Measurements from ENCODE around the gene APOOL. TPM values are rescaled to one million over a fixed set of nuclear protein-coding genes. Genes with fewer than 3 reads are reported as not detected.

Gene APOOL
- polyA plus RNA-seq, 2 donors: 3.3 to 5.7 TPM

GRCh38 chrX:85018471-85018870 is 14.8 kb downstream of the APOOL start:
- no peak overlapping the region for H3K4me3 ChIP-seq (ENCODE audit: low read depth in 1 of 2, low read length in 2 of 2)
- no peaks in the 10 kb centered on the region for H3K4me1 ChIP-seq (ENCODE audit: control insufficient read depth in 2 of 2, insufficient read depth in 2 of 2, low read length in 1 of 2)
- H3K9me3 ChIP-seq (ENCODE audit: control insufficient read depth in 2 of 2, insufficient read depth in 1 of 2, low read depth in 1 of 2, low read length in 1 of 2): no peaks in the 10 kb centered on the region
- 94 to 100% methylated on average over 1 of the region's 1 CpG for WGBS, 2 donors
- H3K27me3 ChIP-seq (ENCODE audit: control insufficient read depth in 1 of 2, insufficient read depth in 2 of 2, low read length in 2 of 2): no peaks in the 10 kb centered on the region
- no peak overlapping the region for H3K27ac ChIP-seq (ENCODE audit: low read depth in 2 of 2, low read length in 1 of 2)
- H3K36me3 ChIP-seq (ENCODE audit: control insufficient read depth in 2 of 2, insufficient read depth in 2 of 2, low read length in 1 of 2): peaks cover 0 to 3% of the 10 kb centered on the region in 2 donors

DNA sequence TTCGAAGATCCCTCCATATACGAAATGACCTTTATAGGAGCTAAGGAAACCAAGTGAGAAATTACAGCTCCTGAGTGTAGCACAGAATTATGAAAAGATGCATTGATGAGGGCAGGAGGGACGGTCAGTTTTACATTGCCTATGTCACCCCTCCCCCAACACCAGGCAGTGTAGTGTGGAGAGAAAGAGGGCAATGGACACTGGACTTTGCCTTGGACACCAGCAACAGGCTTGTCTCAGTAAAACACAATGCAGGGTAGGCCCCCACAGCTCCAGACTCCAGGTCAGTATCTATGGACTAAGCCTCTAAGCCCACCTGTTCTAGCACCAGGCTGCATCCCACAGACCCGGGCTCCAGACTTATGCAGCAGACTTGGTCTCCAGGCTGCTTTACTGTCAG is 16.5 kb downstream of the APOOL start:
- Histone ChIP-seq H3K36me3 (ENCODE audit: control insufficient read depth in 2 of 2, insufficient read depth in 2 of 2, low read length in 1 of 2) (peaks cover 0 to 3% of the 10 kb centered on the region in 2 donors), H3K4me3 (ENCODE audit: low read depth in 1 of 2, low read length in 2 of 2) (no peak overlapping the region), H3K9me3 (ENCODE audit: control insufficient read depth in 2 of 2, insufficient read depth in 1 of 2, low read depth in 1 of 2, low read length in 1 of 2) (no peaks in the 10 kb centered on the region), H3K27ac (ENCODE audit: low read depth in 2 of 2, low read length in 1 of 2) (no peak overlapping the region), H3K27me3 (ENCODE audit: control insufficient read depth in 1 of 2, insufficient read depth in 2 of 2, low read length in 2 of 2) (no peaks in the 10 kb centered on the region), H3K4me1 (ENCODE audit: control insufficient read depth in 2 of 2, insufficient read depth in 2 of 2, low read length in 1 of 2) (no peaks in the 10 kb centered on the region)
- WGBS, 2 donors: 91 to 100% methylated on average over 4 of the region's 4 CpGs

GRCh38 chrX:85024044-85024443 is 20.4 kb downstream of the APOOL start:
- no peak overlapping the region for H3K27ac ChIP-seq (ENCODE audit: low read depth in 2 of 2, low read length in 1 of 2)
- no peaks in the 10 kb centered on the region for H3K27me3 ChIP-seq (ENCODE audit: control insufficient read depth in 1 of 2, insufficient read depth in 2 of 2, low read length in 2 of 2)
- H3K4me3 ChIP-seq (ENCODE audit: low read depth in 1 of 2, low read length in 2 of 2): no peak overlapping the region
- H3K4me1 ChIP-seq (ENCODE audit: control insufficient read depth in 2 of 2, insufficient read depth in 2 of 2, low read length in 1 of 2): no peaks in the 10 kb centered on the region
- H3K9me3 ChIP-seq (ENCODE audit: control insufficient read depth in 2 of 2, insufficient read depth in 1 of 2, low read depth in 1 of 2, low read length in 1 of 2): no peaks in the 10 kb centered on the region
- 75 to 76% methylated on average over 2 of the region's 2 CpGs for WGBS, 2 donors
- H3K36me3 ChIP-seq (ENCODE audit: control insufficient read depth in 2 of 2, insufficient read depth in 2 of 2, low read length in 1 of 2): no peaks in the 10 kb centered on the region

- H3K27ac ChIP-seq (ENCODE audit: low read depth in 2 of 2, low read length in 1 of 2): no peak overlapping the region
- H3K4me3 ChIP-seq (ENCODE audit: low read depth in 1 of 2, low read length in 2 of 2): no peak overlapping the region
Observed at GRCh38 chrX:85024562-85024961, 20.9 kb downstream of the APOOL start.

GRCh38 chrX:85026170-85026569 is 22.5 kb downstream of the APOOL start:
- no peaks in the 10 kb centered on the region for H3K36me3 ChIP-seq (ENCODE audit: control insufficient read depth in 2 of 2, insufficient read depth in 2 of 2, low read length in 1 of 2)
- no peaks in the 10 kb centered on the region for H3K4me1 ChIP-seq (ENCODE audit: control insufficient read depth in 2 of 2, insufficient read depth in 2 of 2, low read length in 1 of 2)
- no peaks in the 10 kb centered on the region for H3K9me3 ChIP-seq (ENCODE audit: control insufficient read depth in 2 of 2, insufficient read depth in 1 of 2, low read depth in 1 of 2, low read length in 1 of 2)
- H3K27me3 ChIP-seq (ENCODE audit: control insufficient read depth in 1 of 2, insufficient read depth in 2 of 2, low read length in 2 of 2): no peaks in the 10 kb centered on the region
- no peak overlapping the region for H3K27ac ChIP-seq (ENCODE audit: low read depth in 2 of 2, low read length in 1 of 2)
- no peak overlapping the region for H3K4me3 ChIP-seq (ENCODE audit: low read depth in 1 of 2, low read length in 2 of 2)

More at GRCh38 chrX:85024562-85024961, 20.9 kb downstream of the APOOL start:
- Histone ChIP-seq H3K27me3 (ENCODE audit: control insufficient read depth in 1 of 2, insufficient read depth in 2 of 2, low read length in 2 of 2) (no peaks in the 10 kb centered on the region), H3K4me1 (ENCODE audit: control insufficient read depth in 2 of 2, insufficient read depth in 2 of 2, low read length in 1 of 2) (no peaks in the 10 kb centered on the region), H3K36me3 (ENCODE audit: control insufficient read depth in 2 of 2, insufficient read depth in 2 of 2, low read length in 1 of 2) (no peaks in the 10 kb centered on the region), H3K9me3 (ENCODE audit: control insufficient read depth in 2 of 2, insufficient read depth in 1 of 2, low read depth in 1 of 2, low read length in 1 of 2) (no peaks in the 10 kb centered on the region)
- 80 to 86% methylated on average over 3 of the region's 3 CpGs for WGBS, 2 donors

GRCh38 chrX:85029043-85029442 is 25.4 kb downstream of the APOOL start:
- Histone ChIP-seq H3K4me3 (ENCODE audit: low read depth in 1 of 2, low read length in 2 of 2) (no peak overlapping the region), H3K4me1 (ENCODE audit: control insufficient read depth in 2 of 2, insufficient read depth in 2 of 2, low read length in 1 of 2) (no peaks in the 10 kb centered on the region), H3K36me3 (ENCODE audit: control insufficient read depth in 2 of 2, insufficient read depth in 2 of 2, low read length in 1 of 2) (no peaks in the 10 kb centered on the region), H3K27me3 (ENCODE audit: control insufficient read depth in 1 of 2, insufficient read depth in 2 of 2, low read length in 2 of 2) (no peaks in the 10 kb centered on the region), H3K9me3 (ENCODE audit: control insufficient read depth in 2 of 2, insufficient read depth in 1 of 2, low read depth in 1 of 2, low read length in 1 of 2) (no peaks in the 10 kb centered on the region), H3K27ac (ENCODE audit: low read depth in 2 of 2, low read length in 1 of 2) (no peak overlapping the region)

- no peaks in the 10 kb centered on the region for H3K27me3 ChIP-seq (ENCODE audit: control insufficient read depth in 1 of 2, insufficient read depth in 2 of 2, low read length in 2 of 2)
- H3K9me3 ChIP-seq (ENCODE audit: control insufficient read depth in 2 of 2, insufficient read depth in 1 of 2, low read depth in 1 of 2, low read length in 1 of 2): no peaks in the 10 kb centered on the region
- no peaks in the 10 kb centered on the region for H3K36me3 ChIP-seq (ENCODE audit: control insufficient read depth in 2 of 2, insufficient read depth in 2 of 2, low read length in 1 of 2)
- WGBS, 2 donors: 53 to 56% methylated on average over 2 of the region's 2 CpGs
- H3K4me3 ChIP-seq (ENCODE audit: low read depth in 1 of 2, low read length in 2 of 2): no peak overlapping the region
- no peaks in the 10 kb centered on the region for H3K4me1 ChIP-seq (ENCODE audit: control insufficient read depth in 2 of 2, insufficient read depth in 2 of 2, low read length in 1 of 2)
- H3K27ac ChIP-seq (ENCODE audit: low read depth in 2 of 2, low read length in 1 of 2): no peak overlapping the region
Observed at GRCh38 chrX:85031505-85031904, 27.8 kb downstream of the APOOL start.

GRCh38 chrX:85037114-85037513 is 33.4 kb downstream of the APOOL start:
- H3K4me3 ChIP-seq (ENCODE audit: low read depth in 1 of 2, low read length in 2 of 2): no peak overlapping the region
- no peak overlapping the region for H3K27ac ChIP-seq (ENCODE audit: low read depth in 2 of 2, low read length in 1 of 2)
- H3K36me3 ChIP-seq (ENCODE audit: control insufficient read depth in 2 of 2, insufficient read depth in 2 of 2, low read length in 1 of 2): no peaks in the 10 kb centered on the region
- WGBS, 2 donors: 64 to 83% methylated on average over 3 of the region's 3 CpGs
- no peaks in the 10 kb centered on the region for H3K9me3 ChIP-seq (ENCODE audit: control insufficient read depth in 2 of 2, insufficient read depth in 1 of 2, low read depth in 1 of 2, low read length in 1 of 2)
- H3K27me3 ChIP-seq (ENCODE audit: control insufficient read depth in 1 of 2, insufficient read depth in 2 of 2, low read length in 2 of 2): no peaks in the 10 kb centered on the region
- no peaks in the 10 kb centered on the region for H3K4me1 ChIP-seq (ENCODE audit: control insufficient read depth in 2 of 2, insufficient read depth in 2 of 2, low read length in 1 of 2)

DNA sequence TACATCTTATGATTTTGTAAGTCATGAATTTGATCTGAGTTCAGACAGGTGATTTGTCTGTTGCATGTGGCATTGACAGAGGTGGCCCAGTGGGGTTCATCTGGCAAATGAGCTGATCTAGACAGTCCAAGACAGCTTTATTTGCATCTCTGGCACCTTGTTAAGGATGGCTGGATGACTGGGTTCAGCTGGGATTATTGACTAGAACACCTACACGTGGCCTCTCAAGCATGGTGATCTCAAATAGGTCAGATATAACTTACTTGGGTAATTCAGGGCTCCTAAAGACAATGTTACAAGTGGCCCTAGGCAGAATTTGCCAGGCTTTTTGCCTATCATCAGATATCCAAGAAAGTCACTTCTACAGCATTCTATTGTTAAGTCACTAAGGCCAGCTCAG is 48.0 kb downstream of the APOOL start:
- no peak overlapping the region for H3K27ac ChIP-seq (ENCODE audit: low read depth in 2 of 2, low read length in 1 of 2)
- WGBS, 2 donors: 52 to 78% methylated on average over 1 of the region's 1 CpG

DNA sequence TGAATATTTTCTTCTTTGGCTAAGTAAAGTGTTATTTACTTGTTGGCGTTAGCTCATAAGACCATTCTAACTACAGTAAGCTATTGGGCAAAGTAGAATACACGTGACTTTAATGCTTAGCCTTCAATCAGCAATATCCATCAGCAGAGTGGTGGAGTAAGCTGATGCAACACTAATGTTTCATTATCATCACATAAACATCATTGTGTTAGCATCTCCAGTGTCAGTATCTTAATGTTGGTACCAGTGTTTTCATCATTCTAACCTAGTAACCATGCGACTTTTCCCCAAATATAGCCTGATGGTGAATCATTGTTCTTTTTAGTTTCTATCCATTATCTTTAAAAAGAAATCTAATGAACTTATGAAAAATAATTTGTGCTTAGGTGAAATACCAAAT is 48.5 kb downstream of the APOOL start:
- Histone ChIP-seq H3K4me3 (ENCODE audit: low read depth in 1 of 2, low read length in 2 of 2) (no peak overlapping the region), H3K4me1 (ENCODE audit: control insufficient read depth in 2 of 2, insufficient read depth in 2 of 2, low read length in 1 of 2) (no peaks in the 10 kb centered on the region), H3K9me3 (ENCODE audit: control insufficient read depth in 2 of 2, insufficient read depth in 1 of 2, low read depth in 1 of 2, low read length in 1 of 2) (no peaks in the 10 kb centered on the region), H3K27me3 (ENCODE audit: control insufficient read depth in 1 of 2, insufficient read depth in 2 of 2, low read length in 2 of 2) (no peaks in the 10 kb centered on the region), H3K27ac (ENCODE audit: low read depth in 2 of 2, low read length in 1 of 2) (no peak overlapping the region), H3K36me3 (ENCODE audit: control insufficient read depth in 2 of 2, insufficient read depth in 2 of 2, low read length in 1 of 2) (no peaks in the 10 kb centered on the region)
- 45 to 46% methylated on average over 3 of the region's 3 CpGs for WGBS, 2 donors

More for the DNA sequence above, 48.0 kb downstream of the APOOL start:
- Histone ChIP-seq H3K36me3 (ENCODE audit: control insufficient read depth in 2 of 2, insufficient read depth in 2 of 2, low read length in 1 of 2) (no peaks in the 10 kb centered on the region), H3K27me3 (ENCODE audit: control insufficient read depth in 1 of 2, insufficient read depth in 2 of 2, low read length in 2 of 2) (no peaks in the 10 kb centered on the region), H3K9me3 (ENCODE audit: control insufficient read depth in 2 of 2, insufficient read depth in 1 of 2, low read depth in 1 of 2, low read length in 1 of 2) (no peaks in the 10 kb centered on the region), H3K4me3 (ENCODE audit: low read depth in 1 of 2, low read length in 2 of 2) (no peak overlapping the region), H3K4me1 (ENCODE audit: control insufficient read depth in 2 of 2, insufficient read depth in 2 of 2, low read length in 1 of 2) (no peaks in the 10 kb centered on the region)
